ENCODE measurements around the gene HPGD. TPM values are rescaled to one million over a fixed set of nuclear protein-coding genes. Genes with fewer than 3 reads are reported as not detected.

HPGD gene
- total and polyA plus RNA-seq, 8 donors, result 0.08 to 3.9 (median 1.3) TPM

GRCh38 chr4:174451718-174452296 is 70.5 kb downstream of the HPGD start:
- TF ChIP-seq, protein P1, sequence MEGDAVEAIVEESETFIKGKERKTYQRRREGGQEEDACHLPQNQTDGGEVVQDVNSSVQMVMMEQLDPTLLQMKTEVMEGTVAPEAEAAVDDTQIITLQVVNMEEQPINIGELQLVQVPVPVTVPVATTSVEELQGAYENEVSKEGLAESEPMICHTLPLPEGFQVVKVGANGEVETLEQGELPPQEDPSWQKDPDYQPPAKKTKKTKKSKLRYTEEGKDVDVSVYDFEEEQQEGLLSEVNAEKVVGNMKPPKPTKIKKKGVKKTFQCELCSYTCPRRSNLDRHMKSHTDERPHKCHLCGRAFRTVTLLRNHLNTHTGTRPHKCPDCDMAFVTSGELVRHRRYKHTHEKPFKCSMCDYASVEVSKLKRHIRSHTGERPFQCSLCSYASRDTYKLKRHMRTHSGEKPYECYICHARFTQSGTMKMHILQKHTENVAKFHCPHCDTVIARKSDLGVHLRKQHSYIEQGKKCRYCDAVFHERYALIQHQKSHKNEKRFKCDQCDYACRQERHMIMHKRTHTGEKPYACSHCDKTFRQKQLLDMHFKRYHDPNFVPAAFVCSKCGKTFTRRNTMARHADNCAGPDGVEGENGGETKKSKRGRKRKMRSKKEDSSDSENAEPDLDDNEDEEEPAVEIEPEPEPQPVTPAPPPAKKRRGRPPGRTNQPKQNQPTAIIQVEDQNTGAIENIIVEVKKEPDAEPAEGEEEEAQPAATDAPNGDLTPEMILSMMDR (IDR thresholded peaks at IDR 0.05), result no peak
- H3K27ac ChIP-seq, result no peak overlapping the region
- no peaks in the 10 kb centered on the region for H3K27me3 ChIP-seq
- ATAC-seq, result peak in 2 of 4 donors; percentile 32 to 50
- H3K9me3 ChIP-seq, result no peaks in the 10 kb centered on the region
- no peak overlapping the region for H3K4me3 ChIP-seq
- FAIRE-seq, result no peak
- DNase-seq, result no peak
- H3K4me1 ChIP-seq, result peaks cover 10 to 15% (median 12%) of the 10 kb centered on the region in 3 donors
- H3K36me3 ChIP-seq, result no peaks in the 10 kb centered on the region
- 26 to 27% methylated on average over 2 of the region's 2 CpGs for WGBS, 2 donors
- intact Hi-C loops (cut with DNase I), result no loop called here

GRCh38 chr4:174450786-174451125 is 71.5 kb downstream of the HPGD start:
- no peaks in the 10 kb centered on the region for H3K27me3 ChIP-seq
- 88 to 92% methylated on average over 3 of the region's 3 CpGs for WGBS, 2 donors
- peaks cover 10 to 15% (median 12%) of the 10 kb centered on the region in 3 donors for H3K4me1 ChIP-seq
- FAIRE-seq, result no peak
- intact Hi-C loops (cut with DNase I), result no loop called here
- ATAC-seq, result no peak
- TF ChIP-seq, protein P1 (IDR thresholded peaks at IDR 0.05), result no peak
- H3K27ac ChIP-seq, result no peak overlapping the region
- no peaks in the 10 kb centered on the region for H3K9me3 ChIP-seq
- no peak for DNase-seq
- H3K4me3 ChIP-seq, result no peak overlapping the region
- H3K36me3 ChIP-seq, result no peaks in the 10 kb centered on the region

- ATAC-seq, result peak in 1 of 4 donors; percentile 30
- Histone ChIP-seq H3K27ac (no peak overlapping the region), H3K36me3 (no peaks in the 10 kb centered on the region), H3K27me3 (no peaks in the 10 kb centered on the region), H3K4me3 (no peak overlapping the region), H3K9me3 (no peaks in the 10 kb centered on the region), H3K4me1 (peaks cover 10 to 15% (median 12%) of the 10 kb centered on the region in 3 donors)
- peak; percentile 39 for FAIRE-seq
- intact Hi-C loops (cut with DNase I), result no loop called here
- DNase-seq, result no peak
- 41 to 47% methylated on average over 5 of the region's 5 CpGs for WGBS, 2 donors
- TF ChIP-seq, protein P1 (IDR thresholded peaks at IDR 0.05), result no peak
Measured at GRCh38 chr4:174449944-174450785, 72.1 kb downstream of the HPGD start.

- 93 to 94% methylated on average over 1 of the region's 1 CpG for WGBS, 2 donors
- no peaks in the 10 kb centered on the region for H3K9me3 ChIP-seq
- peaks cover 9 to 12% (median 9%) of the 10 kb centered on the region in 3 donors for H3K4me1 ChIP-seq
- ATAC-seq, result no peak
- DNase-seq, result no peak
- no peaks in the 10 kb centered on the region for H3K36me3 ChIP-seq
- no peak overlapping the region for H3K4me3 ChIP-seq
- intact Hi-C loops (cut with DNase I), result no loop called here
- no peak for FAIRE-seq
- H3K27ac ChIP-seq, result no peak overlapping the region
- TF ChIP-seq, protein P1 (IDR thresholded peaks at IDR 0.05), result no peak
- no peaks in the 10 kb centered on the region for H3K27me3 ChIP-seq
Measured at GRCh38 chr4:174449152-174449551, 73.1 kb downstream of the HPGD start.

DNA sequence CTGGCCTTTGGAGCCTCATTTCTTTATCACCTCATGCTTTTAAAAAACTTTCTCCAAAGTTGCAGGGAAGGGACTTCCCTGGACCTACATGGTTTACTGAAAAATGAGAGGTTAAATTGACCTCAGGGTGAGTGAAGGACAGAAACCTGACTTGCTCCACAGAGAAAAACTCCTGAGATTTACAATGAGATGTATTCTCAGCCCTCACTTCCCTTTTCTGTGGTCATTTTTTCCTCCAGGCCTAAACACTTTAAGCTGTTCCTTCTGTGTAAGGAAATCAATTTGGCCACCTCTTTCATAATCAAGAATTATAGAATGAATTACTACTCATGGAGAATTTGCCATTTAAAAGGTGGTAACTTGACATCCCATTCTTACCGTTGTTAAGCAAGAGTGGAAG is 77.9 kb downstream of the HPGD start:
- intact Hi-C loops (cut with DNase I), result no loop called here
- DNase-seq (no peak), ATAC-seq (no peak)

More for the DNA sequence above, 77.9 kb downstream of the HPGD start:
- FAIRE-seq, result no peak
- Histone ChIP-seq H3K36me3 (no peaks in the 10 kb centered on the region), H3K27me3 (no peaks in the 10 kb centered on the region), H3K9me3 (no peaks in the 10 kb centered on the region), H3K27ac (no peak overlapping the region), H3K4me1 (no peaks in the 10 kb centered on the region), H3K4me3 (no peak overlapping the region)
- 54 to 56% methylated on average over 1 of the region's 1 CpG for WGBS, 2 donors
- TF ChIP-seq, protein P1 (IDR thresholded peaks at IDR 0.05), result no peak
